DMS53 (cell line): ENCODE results near the gene LRRC10B.
A peak's percentile ranks its signal among the peaks of the same experiment; 100 is the strongest.
"Not testable (repeated sequence)": the region's sequence is repeated elsewhere in the genome, so short reads cannot be mapped to it uniquely, and the experiment has no call there.

Experiments used
- DNase-seq: peaks from one replicate; lab custom pipeline; 2025; lab: John Stamatoyannopoulos, UW

The LRRC10B gene

GRCh38 chr11:61507962-61508861, at the start of gene LRRC10B:
TSS of gene LRRC10B (plus strand) at chr11:61508749. CDS start at chr11:61508999, 250 bp downstream.
- DNase-seq: peak; percentile 95

- no peak for DNase-seq
These were observed 48.1 kb upstream of the LRRC10B start for GRCh38 chr11:61460474-61460881.

DNA sequence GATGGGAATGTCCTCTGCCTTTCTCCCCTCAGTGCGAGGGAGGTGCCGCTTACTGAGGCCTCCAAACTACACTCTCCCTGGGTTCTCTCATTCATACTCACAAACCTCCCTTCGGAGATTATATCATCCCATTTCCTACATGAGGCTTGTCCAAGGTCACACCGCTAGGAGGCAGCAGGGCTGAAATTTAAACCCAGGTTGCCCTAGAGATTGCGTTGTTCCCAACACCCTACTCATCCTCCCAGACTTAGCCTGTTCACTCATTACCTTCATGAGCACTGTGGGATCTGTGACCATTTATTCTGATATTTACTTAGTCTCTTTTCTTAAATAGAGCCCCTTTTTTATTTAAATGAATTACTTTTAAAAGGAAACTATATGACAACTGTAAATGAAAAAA, 47.6 kb upstream of the LRRC10B start:
- no peak for DNase-seq

DNA sequence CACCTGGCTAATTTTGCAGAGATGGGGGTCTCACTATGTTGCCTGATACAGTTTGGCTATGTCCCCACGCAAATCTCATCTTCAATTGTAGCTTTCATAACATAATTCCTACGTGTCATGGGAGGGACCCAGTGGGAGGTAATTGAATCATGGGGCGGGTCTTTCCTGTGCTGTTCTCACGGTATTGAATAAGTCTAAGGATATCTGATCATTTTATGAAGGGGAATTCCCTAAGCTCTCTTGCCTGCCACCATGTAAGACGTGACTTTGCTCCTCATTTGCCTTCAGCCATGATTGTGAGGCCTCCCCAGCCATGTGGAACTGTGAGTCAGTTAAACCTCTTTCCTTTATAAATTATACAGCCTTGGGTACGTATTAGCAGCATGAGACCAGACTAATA, 40.9 kb upstream of the LRRC10B start:
- not testable (repeated sequence) for DNase-seq

DNA sequence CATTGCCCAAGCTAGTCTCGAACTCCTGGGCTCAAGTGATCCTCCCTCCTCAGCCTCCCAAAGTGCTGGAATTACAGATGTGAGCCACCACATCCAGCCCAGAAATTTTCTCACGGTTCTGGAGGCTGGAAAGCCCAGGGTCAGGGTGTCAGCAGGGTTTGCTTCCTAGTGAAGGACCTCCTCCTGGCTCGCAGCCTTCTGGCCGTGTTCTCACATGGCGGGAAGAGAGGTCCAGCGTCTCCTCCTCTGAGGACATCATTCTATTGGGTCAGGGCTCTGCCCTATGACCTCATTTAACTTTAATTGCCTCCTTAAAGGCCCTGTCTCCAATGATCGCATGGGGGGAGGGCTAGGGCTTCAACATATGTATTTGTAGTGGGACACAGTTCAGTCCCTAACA, 40.5 kb upstream of the LRRC10B start:
- DNase-seq: no peak

DNA sequence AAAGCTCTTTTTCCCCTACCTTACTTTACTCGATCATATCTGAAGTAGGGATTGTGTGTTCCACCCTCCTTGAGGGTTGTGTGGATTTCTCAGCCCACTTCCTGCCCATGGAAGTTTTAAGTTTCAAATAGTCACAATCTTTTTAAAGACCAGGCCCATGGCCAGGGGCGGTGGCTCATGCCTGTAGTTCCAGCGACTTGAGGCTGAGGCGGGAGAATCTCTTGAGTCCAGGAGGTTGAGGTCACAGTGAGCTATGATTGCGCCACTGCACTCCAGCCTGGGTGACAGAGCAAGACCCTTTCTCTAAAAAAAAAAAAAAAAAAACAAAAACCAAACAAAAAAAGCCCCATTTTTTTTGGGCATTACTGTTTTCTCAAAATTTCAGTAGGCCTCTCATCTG, 36.3 kb upstream of the LRRC10B start:
- DNase-seq: no peak

DNA sequence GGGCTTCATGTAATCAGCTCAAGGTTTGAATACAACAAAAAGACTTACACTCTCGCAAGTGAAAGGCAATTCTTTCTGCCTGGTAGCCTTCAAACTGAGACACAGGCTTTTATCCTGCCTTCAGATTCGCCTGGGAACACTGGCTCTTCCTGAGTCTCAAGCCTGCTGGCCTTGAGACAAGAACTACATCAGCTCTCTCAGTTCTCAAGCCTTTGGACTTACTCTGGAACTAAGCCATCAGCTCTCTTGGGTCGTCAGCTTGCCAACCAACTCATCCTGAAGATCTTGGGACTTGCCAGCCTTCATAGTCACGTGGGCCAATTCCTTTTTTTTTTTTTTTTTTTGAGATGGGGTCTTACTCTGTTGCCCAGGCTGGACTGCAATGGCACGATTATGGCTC, 35.7 kb upstream of the LRRC10B start:
- DNase-seq: no peak

DNA sequence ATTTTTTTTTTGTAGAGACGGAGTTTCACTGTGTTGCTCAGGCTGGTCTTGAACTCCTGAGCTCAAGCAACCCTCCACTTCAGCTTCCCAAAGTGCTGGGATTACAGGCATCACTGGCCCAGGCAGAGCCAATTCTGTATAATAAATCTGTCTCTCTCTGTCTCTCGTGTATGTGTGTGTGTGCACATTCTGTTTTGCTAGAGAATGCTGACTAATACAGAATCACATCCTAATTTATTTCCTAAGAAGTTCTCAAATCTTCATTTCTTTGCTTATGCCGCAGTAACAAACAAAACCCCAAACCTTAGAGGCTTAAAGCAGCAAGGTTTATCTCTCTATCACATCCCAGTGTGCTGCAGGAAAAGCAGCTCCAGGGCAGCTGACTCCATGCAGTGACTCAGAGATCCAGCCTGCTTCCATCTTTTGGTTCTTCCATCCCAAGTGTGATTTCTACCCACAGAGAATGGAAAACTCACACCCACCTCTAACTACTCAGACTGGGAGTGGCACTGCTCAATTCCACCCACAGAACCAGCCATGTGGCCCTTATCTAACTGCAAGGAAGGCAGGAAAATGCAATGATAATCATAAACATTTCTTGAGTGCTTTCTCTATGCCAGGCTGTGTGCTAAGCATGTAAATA, 35.1 kb upstream of the LRRC10B start:
- no peak for DNase-seq

- DNase-seq: no peak
These were observed 34.4 kb upstream of the LRRC10B start for GRCh38 chr11:61474013-61474643.

DNA sequence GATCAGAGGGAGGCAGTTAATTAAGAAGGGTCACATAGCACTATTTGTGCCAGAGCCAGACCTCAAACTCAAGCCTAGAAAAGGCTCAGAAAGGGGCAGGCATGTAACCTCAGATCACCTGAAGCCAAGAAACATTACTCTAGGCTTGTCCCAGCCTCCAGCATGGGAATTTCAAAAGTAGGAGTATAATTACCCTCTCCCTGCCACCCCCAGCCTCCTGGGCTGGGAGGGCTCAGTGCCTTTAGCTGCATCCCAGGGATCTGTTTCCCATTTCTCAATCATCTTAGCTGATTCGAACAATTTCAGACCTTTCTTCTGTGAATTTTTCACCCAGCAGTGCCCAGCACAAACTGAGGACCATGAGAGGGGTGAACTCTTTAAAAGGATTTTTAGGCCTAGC, 33.1 kb upstream of the LRRC10B start:
- no peak for DNase-seq

DNA sequence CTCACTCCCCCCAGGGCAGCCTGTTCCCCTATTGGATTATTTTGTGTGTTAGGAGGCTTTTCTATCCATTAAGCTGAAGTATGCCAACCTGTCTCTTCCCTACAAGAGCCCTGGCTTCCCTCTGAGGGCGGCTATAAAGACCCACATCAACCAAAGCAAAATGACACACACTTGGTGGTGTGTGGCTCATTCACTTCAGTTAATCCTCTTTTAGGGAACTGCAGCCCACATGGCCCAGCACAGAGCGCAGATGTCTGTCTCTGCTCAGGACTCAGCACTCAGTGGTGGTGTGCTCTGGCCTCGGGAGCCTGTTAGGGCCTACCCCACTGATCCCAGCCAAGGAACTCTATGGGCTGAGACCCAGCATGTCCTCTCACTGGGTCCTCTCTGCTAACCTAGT, 32.2 kb upstream of the LRRC10B start:
- DNase-seq: no peak

- DNase-seq: no peak
These were observed 31.4 kb upstream of the LRRC10B start for GRCh38 chr11:61477126-61477525.

DNA sequence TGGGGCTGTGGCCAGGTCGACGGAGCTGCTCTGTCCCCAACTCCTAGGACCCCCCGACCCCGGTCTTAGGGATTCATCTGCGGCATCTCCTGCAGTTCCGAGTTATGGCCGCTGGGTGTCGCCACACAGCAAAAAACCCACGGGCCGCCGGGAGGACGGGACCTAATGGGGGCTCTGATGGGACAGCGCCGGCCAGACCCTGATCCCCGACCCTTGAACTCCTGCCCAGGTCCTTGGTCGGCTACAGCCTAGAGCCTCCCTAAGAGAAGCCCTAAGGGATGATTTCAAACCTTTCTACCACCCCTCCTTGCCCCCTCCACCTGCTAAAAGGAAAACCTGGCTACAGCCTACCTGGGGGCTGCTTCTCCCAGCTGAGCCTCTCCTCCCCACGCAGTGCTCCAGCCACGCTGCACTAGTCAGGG, 30.8 kb upstream of the LRRC10B start:
- peak; percentile 61 for DNase-seq

DNA sequence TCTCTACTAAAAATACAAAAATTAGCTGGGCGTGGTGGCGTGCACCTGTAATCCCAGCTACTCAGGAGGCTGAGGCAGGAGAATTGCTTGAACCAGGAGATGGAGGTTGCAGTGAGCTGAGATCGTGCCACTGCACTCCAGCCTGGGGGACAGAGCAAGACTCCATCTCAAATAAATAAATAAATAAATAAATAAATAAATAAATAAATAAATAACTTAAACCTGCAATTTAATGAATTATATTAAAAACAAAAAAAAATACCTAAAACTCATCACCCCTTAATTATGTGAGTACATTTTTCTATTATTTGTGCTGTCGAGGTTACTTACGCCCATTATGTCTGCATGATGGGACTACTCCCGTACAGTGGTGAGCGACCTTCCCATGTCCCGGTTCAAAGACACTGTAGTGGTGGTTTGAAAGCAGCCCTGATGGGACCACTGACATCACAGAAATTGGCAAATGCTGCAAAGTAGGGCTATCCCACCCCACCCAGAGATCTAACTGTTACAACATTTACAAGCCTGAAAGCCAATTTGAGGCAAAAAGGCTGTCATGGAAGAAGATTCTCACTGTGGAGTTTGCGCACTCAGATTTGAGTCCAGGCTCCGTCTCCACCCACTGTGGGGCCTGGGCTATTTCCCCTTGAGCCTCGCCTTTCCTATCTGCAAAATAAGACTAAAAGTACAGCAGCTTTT, 29.0 kb upstream of the LRRC10B start:
- DNase-seq: not testable (repeated sequence)

DNA sequence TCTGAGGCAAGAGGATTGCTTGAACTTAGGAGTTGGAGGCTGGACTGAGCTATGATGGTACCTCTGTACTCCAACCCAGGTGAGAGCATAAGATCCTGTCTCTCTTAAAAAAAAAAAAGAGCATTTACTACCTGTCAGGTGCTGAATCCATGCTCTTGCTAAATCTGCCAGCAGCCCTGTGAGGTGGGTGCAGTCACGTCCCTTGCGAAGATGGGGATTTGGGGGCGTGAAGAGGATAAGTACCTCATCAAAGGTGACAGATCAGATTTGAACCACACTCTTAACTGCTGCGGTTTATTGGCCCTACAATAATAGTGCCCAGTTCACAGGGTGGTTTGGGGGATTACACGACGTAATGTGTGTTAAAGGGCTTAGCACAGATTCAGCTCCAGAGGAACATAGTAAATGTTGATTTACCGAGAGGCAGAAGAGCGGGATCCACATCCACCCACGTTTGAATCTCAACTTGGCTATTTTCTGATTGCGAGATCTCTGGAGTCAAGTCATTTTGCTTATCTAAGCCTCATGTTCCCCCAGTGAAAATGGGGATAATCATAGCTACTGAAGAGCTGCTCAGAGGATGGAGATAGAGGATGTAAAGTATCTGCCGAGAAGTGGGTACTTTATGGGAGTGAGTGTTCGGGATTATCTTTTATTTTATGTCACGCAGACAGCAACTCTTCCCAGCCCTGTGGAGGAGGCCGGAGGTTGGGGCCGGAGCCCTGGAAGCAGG, 28.1 kb upstream of the LRRC10B start:
- DNase-seq: no peak

GRCh38 chr11:61480994-61481335, 27.6 kb upstream of the LRRC10B start:
- peak; percentile 87 for DNase-seq

GRCh38 chr11:61481806-61482205, 26.7 kb upstream of the LRRC10B start:
- DNase-seq: no peak

DNA sequence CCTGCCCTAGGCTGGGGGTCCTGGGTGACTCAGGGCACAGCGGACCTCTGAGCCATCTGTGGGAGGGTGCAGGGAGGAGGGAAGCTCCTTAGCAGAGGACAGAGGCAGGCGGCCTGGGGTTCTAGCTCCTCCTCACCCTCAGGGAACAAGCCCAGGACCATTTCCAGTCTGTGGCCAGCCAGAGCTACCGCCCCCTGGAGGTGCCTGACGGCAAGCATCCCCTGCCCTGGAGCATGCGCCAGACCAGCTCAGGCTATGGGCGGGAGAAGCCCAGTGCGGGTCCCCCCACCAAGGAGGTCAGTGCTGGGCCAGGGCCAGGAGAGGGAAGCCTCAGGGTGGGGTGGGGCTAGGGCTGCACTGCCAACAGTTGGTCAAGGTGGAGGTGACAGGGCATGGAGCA, 26.0 kb upstream of the LRRC10B start:
- DNase-seq: peak; percentile 55

DNA sequence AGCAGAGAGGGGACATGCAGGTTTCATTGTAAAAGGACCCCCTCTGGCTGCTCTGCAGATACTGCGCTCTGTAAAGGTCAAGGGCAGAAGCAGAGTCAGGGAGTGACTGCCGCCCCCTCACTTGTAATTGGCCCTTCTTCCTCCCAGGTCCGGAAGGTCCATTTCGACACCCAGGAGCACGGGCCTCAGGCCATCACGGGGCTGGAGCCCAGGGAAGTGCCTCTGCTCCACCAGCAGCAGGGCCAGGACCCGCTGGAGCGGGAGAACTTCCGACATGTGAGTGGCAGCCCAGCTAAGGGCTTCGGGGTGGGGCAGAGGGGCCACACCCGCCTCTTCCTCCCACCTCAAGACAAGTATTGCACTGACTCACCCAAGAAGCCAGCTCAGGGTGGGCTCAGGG, 24.0 kb upstream of the LRRC10B start:
- no peak for DNase-seq

- no peak for DNase-seq
These were observed 23.5 kb upstream of the LRRC10B start for GRCh38 chr11:61485080-61485479.

DNA sequence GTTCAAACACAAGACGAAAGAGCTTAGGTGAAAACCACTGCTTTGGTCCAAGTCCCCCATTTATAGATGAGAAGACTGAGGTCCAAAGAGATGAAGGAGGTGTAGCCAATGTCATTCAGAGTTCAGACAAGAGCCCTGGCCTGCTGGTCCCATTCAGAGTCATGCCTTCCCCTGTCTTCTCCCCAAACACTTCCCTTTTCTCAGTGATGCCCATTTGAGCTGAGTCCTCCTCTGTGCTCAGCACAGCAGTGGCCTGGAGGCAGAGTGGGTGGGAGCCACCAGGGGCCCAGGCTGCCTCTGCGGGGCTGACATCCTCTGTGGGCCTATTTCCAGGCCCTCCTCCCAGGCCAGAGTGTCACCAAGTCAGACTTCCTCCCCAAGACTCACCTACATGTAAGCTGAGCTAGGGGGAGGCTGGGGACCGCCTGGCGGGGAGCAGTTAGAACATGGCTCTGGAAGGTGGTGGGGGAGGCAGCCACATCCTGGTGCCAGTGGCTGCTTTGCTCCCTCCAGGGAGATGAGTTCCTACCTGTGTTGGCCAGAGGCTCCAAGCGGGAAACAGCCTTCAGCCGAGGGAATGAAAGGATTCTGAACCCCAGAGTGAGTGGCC, 22.4 kb upstream of the LRRC10B start:
- no peak for DNase-seq
